KG1 (cell line): ENCODE results near the gene MVB12B.
"Not testable (repeated sequence)": the region's sequence is repeated elsewhere in the genome, so short reads cannot be mapped to it uniquely, and the experiment has no call there.

Experiments used
- DNase-seq: peaks from one replicate; lab custom pipeline; 2025; lab: John Stamatoyannopoulos, UW

Gene MVB12B

DNA sequence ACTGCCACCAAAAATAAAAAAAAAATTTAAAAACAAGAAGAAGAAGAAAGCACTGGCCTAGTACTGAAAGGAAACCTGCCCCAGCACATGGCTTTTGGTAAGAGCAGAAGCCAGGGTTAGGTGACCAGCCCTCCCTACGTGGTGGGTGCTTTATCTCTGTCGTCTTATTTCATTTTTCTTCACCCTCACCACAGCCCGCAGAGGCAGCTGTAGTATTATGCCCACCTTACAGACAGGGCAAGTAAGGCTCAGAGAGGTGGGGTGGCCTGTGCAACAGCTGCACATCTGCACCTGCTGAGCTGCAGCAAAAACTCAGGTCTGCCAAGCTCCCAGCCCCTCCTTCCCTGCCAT is 146.3 kb downstream of the MVB12B start:
- DNase-seq, result no peak

- DNase-seq, result no peak
These were observed 147.7 kb downstream of the MVB12B start for GRCh38 chr9:126474206-126474765.

DNA sequence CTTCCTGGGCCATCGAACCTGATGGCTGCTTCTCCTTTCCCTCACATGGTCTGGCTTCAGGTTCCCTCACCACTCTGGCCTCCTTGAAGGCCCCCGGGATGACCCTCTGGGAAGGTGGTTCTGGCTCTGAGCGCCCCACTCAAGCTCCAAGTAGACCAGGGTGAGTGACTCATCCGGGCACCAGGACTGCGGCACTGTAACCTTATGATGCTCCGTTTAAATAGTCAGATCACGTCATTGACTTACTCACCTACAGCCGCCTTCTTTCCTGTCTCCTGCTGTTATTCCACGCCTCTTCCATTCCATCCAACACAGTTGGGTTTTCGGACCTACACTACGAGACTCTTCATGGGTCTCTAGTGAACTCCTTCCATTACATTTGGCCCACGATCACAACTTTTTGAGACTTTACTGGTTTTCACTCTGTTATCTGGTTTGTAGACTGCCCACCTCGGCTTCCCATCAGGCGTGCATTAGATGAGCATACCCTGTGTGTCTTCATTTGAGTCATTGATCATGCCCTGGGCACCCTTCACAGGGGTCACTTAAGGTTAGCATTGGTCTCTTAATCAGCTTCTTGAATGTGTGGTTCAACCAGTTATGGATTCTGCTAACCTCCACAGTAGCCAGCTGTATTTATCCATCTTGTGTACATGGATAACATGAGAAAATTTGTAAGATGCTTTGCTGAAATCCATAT is 148.3 kb downstream of the MVB12B start:
- no peak for DNase-seq

DNA sequence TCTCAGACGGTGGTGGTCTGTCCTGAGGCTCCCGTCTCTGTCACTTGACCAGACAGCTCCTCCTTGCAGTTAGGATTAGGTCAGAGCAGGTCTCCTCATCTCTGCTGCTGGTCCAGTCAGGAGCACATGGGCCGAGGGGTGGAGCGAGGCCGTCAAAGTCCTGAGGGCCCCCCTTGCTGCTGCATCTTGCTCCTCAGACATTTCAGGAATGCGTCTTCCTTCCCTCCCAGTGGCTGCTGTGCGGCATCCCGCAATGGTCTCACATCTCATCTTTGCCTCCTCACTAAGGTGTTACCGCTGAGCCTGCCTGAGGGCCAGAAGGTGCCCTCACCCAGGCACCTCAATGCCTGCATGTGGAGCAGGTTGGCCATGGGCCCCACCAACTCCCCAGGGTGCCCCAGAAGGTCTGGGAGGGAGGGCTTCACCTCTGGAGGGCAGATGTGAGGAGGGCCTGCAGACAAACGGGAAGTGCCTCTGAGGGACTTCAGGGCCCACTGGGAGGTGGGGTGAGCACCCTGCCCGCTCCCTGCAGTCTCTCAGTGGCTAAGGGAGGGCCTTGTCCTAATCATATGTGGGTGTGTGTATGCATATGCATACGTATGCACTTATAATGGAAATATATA is 149.4 kb downstream of the MVB12B start:
- DNase-seq, result no peak

- not testable (repeated sequence) for DNase-seq
These were observed 150.8 kb downstream of the MVB12B start for GRCh38 chr9:126477432-126477831.

DNA sequence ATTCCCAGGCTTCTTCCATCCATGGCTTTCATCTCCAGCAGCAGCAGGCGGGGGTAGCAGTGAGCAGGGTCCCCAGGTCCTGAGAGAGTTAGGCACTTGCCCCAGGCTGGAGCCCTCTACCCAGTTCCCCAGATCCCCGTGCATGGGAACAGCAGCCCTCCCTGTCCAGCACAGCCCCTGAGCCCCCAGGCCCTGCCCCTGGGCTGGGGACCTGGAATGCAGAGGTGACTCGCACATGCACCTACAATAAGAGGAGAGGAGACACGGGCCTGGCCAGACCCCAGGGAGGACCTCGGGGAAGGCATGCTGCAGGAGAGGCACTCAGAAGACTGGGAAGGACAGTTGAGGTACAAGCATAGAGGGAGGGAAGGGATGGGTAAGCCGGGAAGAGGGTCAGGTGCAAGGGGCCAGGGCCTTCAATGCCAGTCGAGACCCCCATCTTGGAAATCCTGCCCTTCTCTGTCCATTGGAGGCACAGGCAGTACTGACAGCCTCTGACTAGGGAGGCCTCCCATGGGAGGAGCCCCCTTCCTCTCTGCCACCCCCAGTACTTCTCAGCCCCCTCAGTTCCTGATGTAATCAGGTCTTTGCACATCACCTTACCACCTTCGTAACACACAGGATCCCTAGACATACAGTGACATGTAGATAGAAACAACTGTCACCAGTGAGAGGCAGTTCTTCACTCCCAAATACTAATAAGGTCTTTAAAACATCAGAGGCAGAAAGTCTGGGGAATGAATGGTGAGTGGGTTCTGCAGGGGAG is 151.8 kb downstream of the MVB12B start:
- no peak for DNase-seq

DNA sequence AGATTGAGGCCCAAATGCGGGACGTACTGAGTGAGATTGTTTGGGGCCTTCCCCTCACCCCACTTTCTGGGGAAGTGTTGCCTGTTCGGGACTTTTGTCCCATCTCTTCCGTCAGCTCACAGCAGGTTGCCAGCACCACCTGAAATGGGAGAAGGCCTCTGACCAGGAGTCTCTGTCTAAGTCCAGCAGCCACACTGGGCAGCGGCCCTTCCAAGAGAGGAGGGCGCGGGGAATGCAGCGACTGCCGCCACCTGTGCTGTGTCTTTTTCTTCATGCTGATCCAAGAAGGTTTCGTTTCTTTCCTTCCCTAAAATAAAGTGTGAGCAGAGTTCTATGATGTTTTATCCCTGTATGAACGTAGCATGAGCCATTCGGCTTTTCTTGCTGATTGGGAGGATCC is 152.9 kb downstream of the MVB12B start:
- no peak for DNase-seq

DNA sequence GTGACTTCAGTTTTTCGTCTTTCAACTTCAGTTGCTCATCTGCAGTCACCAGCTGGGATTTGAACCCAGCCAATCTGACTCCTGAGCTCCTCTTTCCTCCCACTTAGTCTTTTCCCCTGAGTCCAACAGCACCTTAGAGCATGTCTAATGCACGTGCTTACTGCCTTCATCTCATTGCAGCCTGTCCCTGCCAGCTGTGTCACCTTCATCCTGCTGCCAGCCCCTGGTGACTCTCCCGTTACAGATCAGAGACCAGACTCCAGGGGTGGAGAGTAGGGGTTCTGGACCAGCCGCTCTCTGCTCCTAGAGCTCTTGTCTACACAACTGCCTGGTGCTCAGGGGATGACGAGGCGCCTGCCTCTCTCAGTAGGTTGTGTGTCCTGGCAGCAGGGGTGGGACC is 154.2 kb downstream of the MVB12B start:
- DNase-seq, result no peak

GRCh38 chr9:126481862-126482261 is 155.2 kb downstream of the MVB12B start:
- DNase-seq, result no peak

GRCh38 chr9:126482361-126483044 is 155.9 kb downstream of the MVB12B start:
- no peak for DNase-seq

DNA sequence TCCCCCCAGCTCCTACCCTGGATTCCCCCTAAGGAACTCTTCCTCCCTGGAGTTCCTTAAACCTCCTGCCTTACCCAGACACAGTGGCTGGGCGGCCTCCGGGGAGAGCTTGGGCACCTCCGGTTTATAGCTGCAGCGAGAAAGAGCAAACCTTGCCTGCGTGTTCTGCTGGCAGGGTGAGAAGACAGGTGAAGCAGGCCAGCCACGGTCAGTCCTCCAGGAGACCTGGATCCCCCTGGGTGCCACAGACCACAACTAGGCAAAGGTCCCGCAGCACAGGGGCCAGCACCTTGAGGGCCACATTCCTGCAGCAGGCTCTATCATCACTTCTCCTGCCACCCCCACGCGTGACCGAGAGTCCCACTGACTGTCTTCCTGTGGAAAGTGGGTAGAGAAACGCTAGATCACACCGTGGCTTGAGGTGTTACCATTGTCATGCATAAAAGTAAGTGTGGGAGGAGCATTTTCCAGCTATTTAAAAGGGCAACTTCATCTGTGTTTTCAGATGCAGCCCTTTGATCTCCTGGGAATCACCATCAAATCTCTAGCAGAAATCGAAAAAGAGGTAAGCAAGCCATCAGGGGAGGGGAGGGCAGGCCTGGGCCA is 156.9 kb downstream of the MVB12B start:
- DNase-seq, result no peak

DNA sequence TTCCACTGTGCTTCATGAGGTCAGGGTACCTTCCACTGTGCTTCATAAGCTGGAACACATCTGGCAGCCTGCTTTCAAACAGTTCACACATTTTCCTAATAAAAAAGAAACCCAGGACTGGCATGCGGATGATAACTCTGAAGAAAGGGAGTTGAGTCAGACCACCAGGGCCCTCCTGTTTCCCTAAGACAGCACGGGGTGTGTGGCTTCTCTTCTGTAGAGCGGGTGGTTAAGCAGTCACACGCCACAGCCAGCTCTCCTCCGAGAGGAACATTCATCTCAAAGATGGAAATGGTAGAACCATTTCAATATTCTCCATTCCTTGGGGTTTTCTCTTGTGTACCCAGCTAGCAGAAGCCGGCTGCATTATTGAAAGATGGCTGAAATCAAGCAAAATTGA is 159.0 kb downstream of the MVB12B start:
- no peak for DNase-seq

GRCh38 chr9:126486276-126486675 is 159.6 kb downstream of the MVB12B start:
- no peak for DNase-seq

DNA sequence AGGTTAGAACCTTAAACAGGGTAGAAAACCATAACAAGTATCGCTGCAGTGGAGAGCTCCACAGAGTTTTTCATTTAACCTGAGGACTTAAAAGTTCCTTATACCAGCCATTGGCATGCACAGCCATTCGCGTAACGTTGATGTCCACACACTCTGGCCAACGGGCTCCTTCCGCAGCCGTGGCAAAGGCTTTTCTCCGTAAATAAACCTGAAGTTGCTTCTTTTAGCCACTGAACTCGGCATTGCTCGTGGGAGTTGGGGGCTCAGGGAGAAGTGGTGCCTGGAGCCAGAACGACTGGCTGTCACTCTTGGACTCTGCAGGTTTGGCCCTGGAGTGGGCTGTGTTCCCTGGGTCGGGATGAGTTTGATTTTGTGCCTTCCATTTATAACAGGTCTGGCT is 161.2 kb downstream of the MVB12B start:
- DNase-seq, result no peak

- no peak for DNase-seq
These were observed 161.7 kb downstream of the MVB12B start for GRCh38 chr9:126488310-126488709.

- no peak for DNase-seq
These were observed 162.3 kb downstream of the MVB12B start for GRCh38 chr9:126488881-126489404.

- DNase-seq, result no peak
These were observed 163.1 kb downstream of the MVB12B start for GRCh38 chr9:126489581-126490213.

- DNase-seq, result no peak
These were observed 163.6 kb downstream of the MVB12B start for GRCh38 chr9:126490214-126490631.

DNA sequence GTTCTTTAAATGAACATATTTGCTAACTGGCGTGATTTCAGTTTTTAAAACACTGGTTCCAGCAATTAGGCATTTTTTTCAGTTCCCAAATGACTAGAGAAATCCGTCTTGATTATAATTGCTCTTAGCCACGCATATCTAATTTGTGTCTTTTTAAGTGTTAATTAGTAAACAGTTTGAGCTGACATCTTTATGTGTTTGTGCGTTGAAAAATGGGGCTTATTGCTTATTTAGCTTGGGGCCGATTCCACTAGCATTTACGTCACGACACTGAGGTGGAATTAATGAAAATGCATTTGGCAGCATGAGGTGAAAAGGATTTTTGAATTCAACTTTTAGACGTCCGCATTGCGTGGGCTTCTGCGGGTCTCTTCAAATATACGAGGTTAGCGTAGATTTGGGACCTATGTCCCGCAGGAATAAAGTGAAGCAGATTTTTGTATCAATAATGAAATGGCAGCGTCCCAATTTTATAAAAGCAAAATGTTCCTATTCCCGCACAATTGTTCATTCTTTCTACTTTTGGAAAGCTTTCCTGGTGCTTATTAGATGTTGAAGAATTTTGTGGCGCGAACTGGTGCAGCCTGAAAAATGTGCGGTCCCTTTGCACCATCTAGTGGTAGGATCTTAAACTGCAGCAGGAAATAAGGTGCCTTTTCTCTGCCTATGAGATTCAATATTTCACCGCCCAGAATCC is 164.4 kb downstream of the MVB12B start:
- peak; percentile 51 for DNase-seq

GRCh38 chr9:126491568-126491879 is 164.9 kb downstream of the MVB12B start:
- no peak for DNase-seq

- no peak for DNase-seq
These were observed 165.3 kb downstream of the MVB12B start for GRCh38 chr9:126491949-126492348.
